MM.1S (cell line): ENCODE measurements around the gene FBXW7.

ENCODE experiments used
- DNase-seq: peaks from one replicate; pipeline ENCODE4 v3.0.0-alpha.2; 2015
- H2AFZ ChIP-seq: fragments of 300-600 bp; sonication (generic); 2 replicates; pipeline ENCODE4 v1.6.0; 2016; ENCODE audit warnings: antibody characterized with exemption, low read length
- H3F3A ChIP-seq: fragments of 300-600 bp; sonication (generic); 2 replicates; pipeline ENCODE4 v1.6.1; 2016; ENCODE audit warnings: mild to moderate bottlenecking, antibody characterized with exemption, low read length, moderate library complexity, mixed read lengths; ENCODE audit not compliant: insufficient read depth
- H3K27ac ChIP-seq: fragments of 300-600 bp; sonication (generic); 2 replicates; pipeline ENCODE4 v1.5.1; 2016; ENCODE audit warnings: mild to moderate bottlenecking, low read length
- H3K27me3 ChIP-seq: fragments of 300-600 bp; sonication (generic); replicated peaks from 2 replicates; pipeline ENCODE4 v1.6.0; 2016; ENCODE audit warnings: low read length; ENCODE audit not compliant: insufficient read depth
- H3K36me3 ChIP-seq: fragments of 300-600 bp; sonication (generic); replicated peaks from 2 replicates; pipeline ENCODE4 v1.6.1; 2016; ENCODE audit warnings: mild to moderate bottlenecking, low read length, mixed read lengths; ENCODE audit not compliant: insufficient read depth
- H3K4me1 ChIP-seq: fragments of 300-600 bp; sonication (generic); 2 replicates; pipeline ENCODE4 v1.6.1; 2016; ENCODE audit warnings: low read length, mixed read lengths
- H3K4me2 ChIP-seq: fragments of 300-600 bp; sonication (generic); 2 replicates; pipeline ENCODE4 v1.6.0; 2016; ENCODE audit warnings: low read depth, low read length
- H3K4me3 ChIP-seq: fragments of 300-600 bp; sonication (generic); 2 replicates; pipeline ENCODE4 v1.5.1; 2016; ENCODE audit warnings: low read length, mixed read lengths
- H3K79me2 ChIP-seq: fragments of 300-600 bp; sonication (generic); 2 replicates; pipeline ENCODE4 v1.6.1; 2016; ENCODE audit warnings: mixed run types, low read length, mixed read lengths
- H3K9ac ChIP-seq: fragments of 300-600 bp; sonication (generic); 2 replicates; pipeline ENCODE4 v1.6.1; 2016; ENCODE audit warnings: low read length, mixed read lengths
- H3K9me2 ChIP-seq: fragments of 300-600 bp; sonication (generic); replicated peaks from 2 replicates; pipeline ENCODE4 v1.6.1; 2016; ENCODE audit warnings: mild to moderate bottlenecking, low read length, mixed read lengths; ENCODE audit not compliant: insufficient read depth
- H3K9me3 ChIP-seq: fragments of 300-600 bp; sonication (generic); replicated peaks from 2 replicates; pipeline ENCODE4 v1.6.1; 2016; ENCODE audit warnings: mild to moderate bottlenecking, low read length, mixed read lengths; ENCODE audit not compliant: insufficient read depth
- H4K20me1 ChIP-seq: fragments of 300-600 bp; sonication (generic); 2 replicates; pipeline ENCODE4 v1.6.1; 2016; ENCODE audit warnings: mild to moderate bottlenecking, low read length, moderate library complexity, mixed read lengths; ENCODE audit not compliant: insufficient read depth
- EZH2 ChIP-seq: fragments of 300-600 bp; sonication (generic); optimal IDR thresholded peaks from 2 replicates; pipeline ENCODE3; 2017; ENCODE audit warnings: low read depth, mild to moderate bottlenecking, antibody characterized with exemption, low read length, mixed read lengths
- EZH2phosphoT487 ChIP-seq: fragments of 300-600 bp; sonication (generic); IDR thresholded peaks from 2 replicates; pipeline ENCODE4 v1.6.1; 2018; ENCODE audit warnings: antibody characterized with exemption, low read length
- TF ChIP-seq, protein P1 (sequence below): fragments of 300-600 bp; sonication (generic); IDR thresholded peaks from 2 replicates; pipeline ENCODE4 v1.5.1; 2016; ENCODE audit warnings: antibody characterized with exemption, low read length, mixed read lengths

Gene FBXW7

GRCh38 chr4:152476796-152477195 is 59.1 kb downstream of the FBXW7 start:
- H3K9me2 ChIP-seq = no peaks in the 10 kb centered on the region
- no peak overlapping the region for H3K9ac ChIP-seq
- H3K27me3 ChIP-seq = no peaks in the 10 kb centered on the region
- no peak overlapping the region for H2AFZ ChIP-seq
- H3K9me3 ChIP-seq = no peaks in the 10 kb centered on the region
- no peaks in the 10 kb centered on the region for H3F3A ChIP-seq
- H3K36me3 ChIP-seq = no peaks in the 10 kb centered on the region
- no peak for TF ChIP-seq EZH2
- TF ChIP-seq, protein P1, sequence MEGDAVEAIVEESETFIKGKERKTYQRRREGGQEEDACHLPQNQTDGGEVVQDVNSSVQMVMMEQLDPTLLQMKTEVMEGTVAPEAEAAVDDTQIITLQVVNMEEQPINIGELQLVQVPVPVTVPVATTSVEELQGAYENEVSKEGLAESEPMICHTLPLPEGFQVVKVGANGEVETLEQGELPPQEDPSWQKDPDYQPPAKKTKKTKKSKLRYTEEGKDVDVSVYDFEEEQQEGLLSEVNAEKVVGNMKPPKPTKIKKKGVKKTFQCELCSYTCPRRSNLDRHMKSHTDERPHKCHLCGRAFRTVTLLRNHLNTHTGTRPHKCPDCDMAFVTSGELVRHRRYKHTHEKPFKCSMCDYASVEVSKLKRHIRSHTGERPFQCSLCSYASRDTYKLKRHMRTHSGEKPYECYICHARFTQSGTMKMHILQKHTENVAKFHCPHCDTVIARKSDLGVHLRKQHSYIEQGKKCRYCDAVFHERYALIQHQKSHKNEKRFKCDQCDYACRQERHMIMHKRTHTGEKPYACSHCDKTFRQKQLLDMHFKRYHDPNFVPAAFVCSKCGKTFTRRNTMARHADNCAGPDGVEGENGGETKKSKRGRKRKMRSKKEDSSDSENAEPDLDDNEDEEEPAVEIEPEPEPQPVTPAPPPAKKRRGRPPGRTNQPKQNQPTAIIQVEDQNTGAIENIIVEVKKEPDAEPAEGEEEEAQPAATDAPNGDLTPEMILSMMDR = no peak
- TF ChIP-seq EZH2phosphoT487 = no peak
- H4K20me1 ChIP-seq = 0 out of 2 replicates have a peak, but pooled peaks cover 3% of the 10 kb centered on the region
- no peak overlapping the region for H3K27ac ChIP-seq
- no peak overlapping the region for H3K4me2 ChIP-seq
- DNase-seq = no peak
- no peaks in the 10 kb centered on the region for H3K4me1 ChIP-seq
- peaks cover 95% of the 10 kb centered on the region for H3K79me2 ChIP-seq
- H3K4me3 ChIP-seq = no peak overlapping the region

DNA sequence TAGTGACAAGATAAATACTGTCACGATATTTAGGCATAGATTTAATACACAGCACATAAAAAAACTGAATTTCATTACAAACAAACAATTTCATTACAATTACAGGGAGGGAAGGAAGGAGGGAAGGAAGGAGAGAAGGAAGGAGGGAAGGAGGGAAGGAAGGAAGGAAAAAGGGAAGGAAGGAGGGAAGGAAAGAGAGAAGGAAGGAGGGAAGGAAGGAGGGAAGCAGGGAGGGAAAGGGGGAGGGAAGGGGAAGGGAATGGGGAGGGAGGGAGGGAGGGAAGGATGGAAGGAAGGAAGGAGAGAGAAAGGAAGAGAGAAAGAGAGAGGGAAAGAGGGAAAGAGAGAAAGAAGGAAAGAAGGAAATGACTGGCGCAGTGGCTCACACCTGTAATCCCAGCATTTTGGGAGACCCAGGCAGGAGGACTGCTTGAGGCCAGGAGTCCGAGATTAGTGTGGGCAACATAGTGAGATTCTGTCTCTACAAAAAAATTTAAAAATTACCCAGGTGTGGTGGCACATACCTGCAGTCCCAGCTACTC is 64.6 kb downstream of the FBXW7 start:
- H3K4me2 ChIP-seq = no peak overlapping the region
- TF ChIP-seq, protein P1 = no peak
- TF ChIP-seq EZH2 (no peak), EZH2phosphoT487 (no peak)
- no peak overlapping the region for H3K27ac ChIP-seq
- H3K27me3 ChIP-seq = no peaks in the 10 kb centered on the region
- no peaks in the 10 kb centered on the region for H3K9me2 ChIP-seq
- H3K4me1 ChIP-seq = no peaks in the 10 kb centered on the region
- peaks cover 7% of the 10 kb centered on the region; the same call in 1 of the 2 replicates for H4K20me1 ChIP-seq
- H2AFZ ChIP-seq = no peak overlapping the region
- no peaks in the 10 kb centered on the region for H3K36me3 ChIP-seq
- H3K79me2 ChIP-seq = peaks cover 89% of the 10 kb centered on the region
- H3F3A ChIP-seq = no peaks in the 10 kb centered on the region
- no peak for DNase-seq
- no peak overlapping the region for H3K4me3 ChIP-seq
- no peak overlapping the region for H3K9ac ChIP-seq
- no peaks in the 10 kb centered on the region for H3K9me3 ChIP-seq

GRCh38 chr4:152468408-152468807 is 67.5 kb downstream of the FBXW7 start:
- H2AFZ ChIP-seq = no peak overlapping the region
- H3K4me2 ChIP-seq = no peak overlapping the region
- H3K9me2 ChIP-seq = no peaks in the 10 kb centered on the region
- H3K27ac ChIP-seq = no peak overlapping the region
- H3K4me3 ChIP-seq = no peak overlapping the region
- H3K9me3 ChIP-seq = no peaks in the 10 kb centered on the region
- peaks cover 88% of the 10 kb centered on the region for H3K79me2 ChIP-seq
- peaks cover 4% of the 10 kb centered on the region; the same call in 1 of the 2 replicates for H4K20me1 ChIP-seq
- TF ChIP-seq EZH2 = no peak
- TF ChIP-seq, protein P1 = no peak
- TF ChIP-seq EZH2phosphoT487 = no peak
- DNase-seq = no peak
- no peaks in the 10 kb centered on the region for H3K36me3 ChIP-seq
- H3K9ac ChIP-seq = no peak overlapping the region
- no peaks in the 10 kb centered on the region for H3K27me3 ChIP-seq
- peaks cover 2% of the 10 kb centered on the region for H3K4me1 ChIP-seq
- no peaks in the 10 kb centered on the region for H3F3A ChIP-seq
